NCI-H1694 treated with DMSO at 0.1 percent for 48 hours (cell line): ENCODE results near the gene FYB1.

Experiments
- DNase-seq: peaks from one replicate; lab custom pipeline; 2025; lab: John Stamatoyannopoulos, UW

FYB1 gene

GRCh38 chr5:39118638-39119037 is 100.7 kb downstream of the FYB1 start:
- no peak for DNase-seq

DNA sequence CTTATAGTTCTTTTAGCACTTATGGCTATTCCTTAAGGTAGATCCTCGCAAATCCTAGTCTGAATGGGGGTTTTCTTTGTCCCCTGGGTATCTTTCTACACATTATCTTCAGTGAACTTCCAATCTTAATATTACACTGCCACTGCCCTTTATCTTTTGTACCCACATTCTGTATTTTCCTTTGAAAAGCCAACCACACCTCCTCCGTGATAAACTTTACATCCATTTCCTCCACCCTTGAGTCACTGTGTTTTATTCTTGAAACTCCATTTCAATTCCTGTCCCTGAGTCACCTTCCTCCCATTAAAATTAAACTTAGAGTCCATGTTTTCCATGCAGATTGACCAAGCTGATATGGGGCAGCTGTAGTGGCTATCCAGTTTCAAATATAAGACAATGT is 102.0 kb downstream of the FYB1 start:
- DNase-seq = no peak

DNA sequence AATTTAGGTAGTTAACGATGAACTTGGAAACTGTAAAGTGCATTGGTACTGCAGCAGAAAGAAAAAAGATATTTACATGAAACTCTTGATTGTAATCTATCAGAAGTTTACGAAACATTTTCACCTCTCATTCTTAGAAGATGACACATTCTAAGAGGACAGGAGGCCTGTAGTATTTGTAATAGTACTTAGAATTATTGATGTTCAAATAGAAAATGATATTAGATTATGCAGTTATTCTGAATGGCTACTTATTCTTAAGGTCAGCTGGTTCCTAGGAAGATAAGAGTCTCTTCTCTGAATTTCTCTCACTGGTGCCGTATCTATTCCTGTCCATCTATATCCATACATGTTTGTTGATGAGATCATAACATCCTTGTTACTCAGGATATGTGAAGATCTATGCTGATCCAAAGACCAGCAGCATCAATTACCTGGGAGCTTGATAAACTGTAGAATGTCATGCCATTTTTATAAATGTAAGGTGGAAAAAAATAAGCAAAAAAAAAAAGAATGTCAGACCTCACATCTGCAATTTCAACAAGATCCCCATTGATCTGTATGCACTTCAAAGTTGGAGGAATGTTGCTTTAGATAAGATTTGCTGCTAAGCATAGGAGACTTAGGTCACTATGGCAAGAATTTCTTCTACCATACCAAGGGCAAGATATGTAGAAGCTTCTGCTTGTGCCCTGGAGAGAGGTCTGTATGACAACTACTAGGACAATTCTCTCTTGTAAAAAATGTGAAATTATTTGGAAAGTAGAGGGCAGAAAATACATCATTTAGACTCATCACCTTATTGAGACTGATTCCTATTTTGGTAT is 102.8 kb downstream of the FYB1 start:
- DNase-seq = no peak

DNA sequence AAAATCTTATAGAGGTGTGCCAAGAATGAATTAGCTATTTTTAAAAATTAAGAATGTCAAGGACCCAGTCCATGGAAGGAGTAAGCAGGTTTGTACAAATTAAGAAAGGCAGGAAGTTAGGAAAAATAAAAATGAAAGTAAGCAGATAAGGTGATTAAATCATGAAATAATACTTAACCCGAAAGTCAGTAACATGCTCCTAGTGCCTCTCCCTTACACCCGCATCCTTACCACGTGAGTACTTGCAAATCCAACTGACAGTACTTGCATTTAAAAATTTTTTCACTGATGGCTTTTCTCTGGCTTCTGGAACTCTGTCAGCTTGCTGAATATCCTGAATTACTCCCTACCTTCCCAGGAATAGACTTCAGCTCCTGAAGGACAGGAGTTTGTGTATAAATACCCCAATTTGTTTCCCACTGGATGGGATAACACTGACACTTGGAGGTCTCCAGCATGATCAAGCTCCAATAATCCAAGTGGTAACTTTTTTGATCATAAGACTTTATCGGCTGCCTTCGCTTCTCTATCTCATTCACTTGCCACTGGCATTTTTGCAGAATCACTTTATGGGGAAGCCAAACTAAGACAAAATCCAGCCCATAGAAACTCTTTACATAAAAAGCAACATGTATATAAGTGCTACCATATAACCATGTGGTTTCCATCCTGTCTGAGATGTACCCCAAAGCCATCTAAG is 103.6 kb downstream of the FYB1 start:
- no peak for DNase-seq

DNA sequence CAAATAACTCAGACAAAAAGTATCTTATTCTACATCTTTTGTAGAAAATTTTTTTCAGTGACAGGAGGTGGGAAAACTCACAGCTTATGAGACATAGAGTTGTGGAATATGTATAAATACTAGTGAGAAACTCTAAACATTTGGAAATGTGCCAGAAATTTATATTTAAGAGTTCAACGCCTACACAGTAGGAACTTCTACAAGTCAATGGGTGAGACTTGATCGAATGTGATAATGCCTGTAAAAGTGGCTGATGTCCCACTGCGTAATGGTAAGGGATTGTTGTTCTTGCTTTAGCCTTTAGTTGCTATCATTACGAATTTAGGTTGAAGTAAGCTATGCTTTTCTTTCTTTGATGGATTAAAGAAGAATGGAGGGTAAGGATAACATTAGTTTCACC is 105.2 kb downstream of the FYB1 start:
- DNase-seq = peak; percentile 9

- no peak for DNase-seq
These were observed 105.9 kb downstream of the FYB1 start for GRCh38 chr5:39113354-39113953.

DNA sequence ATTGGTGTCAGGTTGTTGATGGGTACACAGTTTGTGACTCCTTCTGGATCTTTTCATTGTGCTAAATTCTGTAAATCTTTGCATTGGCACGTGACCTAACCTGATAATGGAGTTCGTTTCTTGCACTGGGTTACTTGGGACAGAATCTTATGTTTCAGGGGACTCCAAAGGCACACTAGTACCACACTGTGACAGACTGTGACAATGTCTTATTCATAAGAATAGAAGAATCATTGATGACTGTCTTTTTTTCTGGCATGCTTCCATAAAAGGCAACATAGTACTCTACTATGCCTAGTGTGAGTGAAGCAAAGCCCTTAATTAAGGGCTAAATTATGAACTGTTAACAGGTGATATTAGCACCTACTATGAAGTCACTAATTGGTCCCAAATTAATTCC is 109.8 kb downstream of the FYB1 start:
- no peak for DNase-seq

DNA sequence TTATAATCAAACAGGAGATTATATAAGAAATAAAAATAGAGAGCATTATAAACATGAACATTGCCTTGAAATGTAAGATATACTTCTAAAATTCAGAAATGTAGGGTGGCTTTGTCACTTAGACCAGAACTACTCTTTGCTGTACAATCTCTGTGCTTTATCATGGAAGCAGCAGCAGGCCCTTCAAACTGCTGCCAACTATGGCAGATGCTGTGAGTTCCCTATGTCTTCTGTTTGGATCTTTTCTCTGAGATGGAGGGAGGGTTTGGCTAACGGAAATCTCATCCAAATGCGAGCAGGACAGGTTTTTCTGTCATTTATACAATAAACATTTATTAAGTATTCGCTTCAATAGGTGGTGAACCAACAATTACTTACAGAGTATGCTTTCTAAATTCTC is 110.4 kb downstream of the FYB1 start:
- DNase-seq = no peak

GRCh38 chr5:39107350-39107749 is 112.0 kb downstream of the FYB1 start:
- no peak for DNase-seq

GRCh38 chr5:39106322-39106721 is 113.0 kb downstream of the FYB1 start:
- DNase-seq = no peak

- DNase-seq = no peak
These were observed 115.1 kb downstream of the FYB1 start for GRCh38 chr5:39104221-39104620.

DNA sequence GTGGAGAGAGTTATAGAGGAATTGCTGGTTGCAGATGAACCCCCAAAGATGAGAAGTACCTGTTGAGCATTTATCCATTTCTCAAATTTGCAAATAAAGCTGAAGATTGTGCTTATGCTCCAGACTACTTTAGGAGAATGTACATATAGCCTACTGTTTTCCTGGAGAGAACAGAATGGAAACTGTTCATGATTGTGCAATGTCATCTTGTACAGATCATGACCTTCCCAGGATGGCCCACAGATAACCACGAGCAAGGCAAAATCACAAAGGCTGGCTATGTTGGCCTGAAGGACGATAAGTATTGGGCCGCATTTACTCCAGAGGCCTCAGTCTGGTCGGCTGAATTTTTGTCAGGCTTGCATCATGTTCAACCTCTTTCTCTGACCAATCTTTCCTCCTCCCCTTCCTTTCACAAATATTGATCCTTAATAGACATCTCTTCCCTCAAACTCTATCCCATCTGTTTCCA is 116.6 kb downstream of the FYB1 start:
- no peak for DNase-seq

- DNase-seq = no peak
These were observed 118.4 kb downstream of the FYB1 start for GRCh38 chr5:39100851-39101396.

DNA sequence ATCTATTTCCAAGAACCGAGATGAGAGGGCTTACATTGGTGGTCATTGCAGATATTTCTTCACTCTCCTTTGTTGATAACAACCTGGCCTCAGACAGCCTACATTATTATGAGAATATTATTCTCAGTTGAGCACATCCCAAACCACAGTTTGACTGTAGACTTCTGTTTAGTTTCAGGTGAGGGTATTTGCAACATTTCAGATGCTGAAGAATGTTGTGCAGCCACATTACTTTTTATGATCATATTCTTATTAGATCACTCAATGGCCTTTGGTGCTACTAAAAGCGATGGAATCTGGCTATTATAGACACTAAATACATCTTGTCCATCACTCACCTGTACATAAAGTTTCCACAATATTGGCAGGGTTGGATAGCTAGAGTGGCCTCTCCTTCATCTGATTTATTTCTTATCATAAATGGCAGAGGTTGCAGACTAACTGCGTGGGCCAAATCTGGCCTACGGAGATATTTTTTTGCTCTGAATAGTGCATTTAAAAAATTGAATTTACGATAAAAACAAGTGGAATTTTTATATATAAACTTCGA is 119.0 kb downstream of the FYB1 start:
- no peak for DNase-seq

- no peak for DNase-seq
These were observed 119.5 kb downstream of the FYB1 start for GRCh38 chr5:39099831-39100230.

GRCh38 chr5:39093352-39093751 is 126.0 kb downstream of the FYB1 start:
- DNase-seq = no peak

- no peak for DNase-seq
These were observed 126.6 kb downstream of the FYB1 start for GRCh38 chr5:39092581-39093351.

DNA sequence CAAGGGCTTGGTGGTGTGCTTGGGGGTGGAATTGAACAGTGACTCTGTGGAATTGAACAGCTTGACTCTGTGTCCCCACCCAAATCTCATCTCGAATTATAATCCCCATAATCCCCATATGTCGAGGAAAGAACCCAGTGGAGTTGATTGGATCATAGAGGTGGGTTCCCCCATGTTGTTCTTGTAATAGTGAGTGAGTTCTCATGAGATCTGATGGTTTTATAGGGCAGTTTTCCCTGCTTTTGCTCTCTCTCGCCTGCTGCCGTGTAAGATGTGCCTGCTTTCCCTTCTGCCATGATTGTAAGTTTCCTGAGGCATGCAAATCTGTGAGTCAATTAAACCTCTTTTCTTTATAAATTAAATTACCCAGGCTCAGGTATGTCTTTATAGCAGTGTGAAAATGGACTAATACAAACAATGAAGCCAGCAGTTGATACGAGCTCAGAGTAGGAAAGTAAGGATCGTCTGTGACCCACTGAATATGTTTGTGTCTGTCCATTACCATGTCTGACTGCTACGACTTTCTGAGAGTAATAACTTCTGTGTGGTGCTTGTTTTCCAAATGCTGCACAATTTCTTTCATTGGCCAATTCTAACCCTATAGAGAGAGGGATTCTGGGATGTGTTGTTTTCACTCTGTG is 127.3 kb downstream of the FYB1 start:
- DNase-seq = no peak

DNA sequence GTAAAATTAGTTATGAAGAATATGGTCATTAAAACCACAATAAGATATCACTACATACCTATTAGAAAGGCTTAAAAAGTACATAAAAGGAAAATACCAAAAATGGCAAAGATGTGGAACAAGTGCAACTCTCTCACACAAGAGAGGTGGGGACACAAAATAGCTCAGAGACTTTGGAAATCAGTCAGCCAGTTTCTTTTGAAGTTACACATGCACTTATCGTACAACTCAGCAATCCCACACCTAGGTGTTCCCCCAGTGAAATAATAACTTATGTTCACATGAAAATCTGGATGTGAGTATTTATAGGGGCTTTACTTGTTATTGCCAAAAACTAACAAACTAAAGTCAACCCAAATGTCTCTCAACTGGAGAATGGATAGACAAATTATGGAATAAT is 135.4 kb downstream of the FYB1 start:
- no peak for DNase-seq

DNA sequence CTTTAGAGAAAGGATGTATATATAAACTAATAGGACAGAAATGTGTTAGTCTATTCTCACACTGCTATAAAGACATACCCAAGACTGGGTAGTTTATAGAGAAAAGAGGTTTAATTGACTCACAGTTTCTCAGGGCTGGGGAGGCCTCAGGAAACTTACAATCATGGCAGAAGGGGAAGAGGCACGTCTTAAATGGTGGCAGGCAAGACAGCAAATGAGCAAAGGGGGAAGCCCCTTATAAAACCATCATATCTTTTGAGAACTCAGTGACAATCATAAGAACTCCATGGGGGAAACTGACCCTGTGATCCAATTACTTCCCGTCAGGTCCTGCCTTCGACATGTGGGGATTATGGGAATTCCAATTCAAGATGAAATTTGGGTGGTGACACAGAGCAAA is 136.4 kb downstream of the FYB1 start:
- DNase-seq = no peak

GRCh38 chr5:39080597-39081204 is 138.7 kb downstream of the FYB1 start:
- DNase-seq = no peak
